ENCODE data around the gene TACR2.
A peak's percentile ranks its signal among the peaks of the same experiment; 100 is the strongest.

TACR2 gene

GRCh38 chr10:69419096-69419743 is 2.5 kb upstream of the TACR2 start:
- no peak for DNase-seq (ENCODE audit: low read depth)

- DNase-seq (ENCODE audit: low read depth) = no peak
These were observed 1.5 kb upstream of the TACR2 start for GRCh38 chr10:69418052-69418752.

GRCh38 chr10:69417542-69417941 is 824 bp upstream of the TACR2 start:
- DNase-seq (ENCODE audit: low read depth) = no peak

DNA sequence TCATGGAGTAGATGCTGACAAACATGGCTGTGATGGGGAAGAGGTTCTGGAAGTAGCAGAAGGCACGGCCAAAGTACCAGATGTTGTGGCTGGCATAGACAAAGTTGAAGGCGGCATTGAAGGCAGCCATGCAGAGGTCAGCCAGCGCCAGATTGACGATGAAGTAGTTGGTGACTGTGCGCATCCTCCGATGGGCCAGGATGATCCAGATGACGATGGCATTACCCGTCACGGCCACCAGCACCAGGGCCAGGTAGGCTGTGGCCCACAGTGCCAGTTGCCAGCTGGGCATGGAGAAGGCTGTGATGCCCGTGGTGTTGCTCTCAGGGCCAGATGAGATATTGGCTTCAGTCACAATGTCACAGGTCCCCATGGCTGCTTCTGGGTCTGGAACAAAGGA is 767 bp downstream of the TACR2 start:
- no peak for DNase-seq (ENCODE audit: low read depth)

DNA sequence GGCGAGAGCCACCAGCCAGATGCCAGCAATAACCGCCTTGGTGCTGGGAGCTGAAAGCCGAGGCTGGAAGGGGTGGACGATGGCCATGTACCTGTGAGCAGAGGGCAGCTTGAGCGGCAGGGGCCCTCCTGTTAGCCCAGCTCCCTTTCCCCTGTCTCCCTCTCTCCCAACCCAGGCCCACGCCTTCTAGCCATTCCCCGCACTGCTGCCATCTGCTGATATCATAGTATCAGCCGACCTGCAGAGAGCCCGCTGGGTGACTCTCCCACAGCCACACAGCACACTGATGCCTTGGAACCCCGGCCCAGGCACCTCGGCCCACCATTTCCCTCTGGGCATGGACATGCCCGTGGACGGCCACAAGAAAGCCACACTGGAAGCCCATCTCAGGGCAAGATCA is 1.7 kb downstream of the TACR2 start:
- no peak for DNase-seq (ENCODE audit: low read depth)

DNA sequence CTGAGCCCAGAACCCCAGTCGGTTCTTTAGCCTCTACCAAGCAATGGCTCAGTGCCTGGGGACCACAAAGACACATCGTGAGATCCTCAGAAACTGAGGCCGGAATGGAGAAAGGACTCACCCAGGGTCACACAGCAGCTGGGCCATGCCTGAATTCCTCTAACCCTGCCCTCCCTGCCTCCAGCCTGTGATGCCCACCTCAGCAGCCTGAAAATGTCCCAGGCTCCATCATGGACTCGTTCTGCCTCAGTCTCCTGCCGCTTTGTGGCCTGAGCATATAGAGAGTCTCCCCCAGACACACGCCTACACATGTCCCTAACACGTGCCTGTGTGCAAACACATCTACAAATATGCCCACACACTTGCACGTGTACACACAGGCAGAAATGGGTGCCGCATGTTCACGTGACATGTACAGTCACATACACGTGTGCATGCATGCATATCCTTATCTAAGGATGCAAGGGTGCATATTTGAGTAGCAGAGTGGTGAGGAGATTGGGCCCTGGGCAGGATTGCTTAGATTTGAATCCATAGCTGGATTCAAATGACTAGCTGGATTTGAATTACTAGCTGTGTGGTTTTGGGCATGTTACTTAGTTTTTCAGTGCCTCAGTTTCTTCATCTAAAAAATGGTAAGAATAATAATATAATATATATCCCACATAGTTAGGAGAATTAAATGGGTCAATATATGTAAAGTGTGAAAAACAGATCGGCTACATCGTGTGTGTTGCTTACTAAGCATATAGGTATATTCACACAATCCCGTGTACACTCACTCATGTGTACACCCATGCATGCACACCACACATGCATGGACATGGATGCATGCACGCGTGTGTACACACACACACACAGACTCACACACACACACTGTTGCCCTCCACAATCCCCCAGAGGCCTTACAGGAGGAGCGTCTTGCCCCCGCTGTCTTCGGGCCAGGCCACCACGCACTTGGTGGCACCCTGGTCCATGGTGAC is 2.4 kb downstream of the TACR2 start:
- DNase-seq (ENCODE audit: low read depth) = no peak

GRCh38 chr10:69413221-69413865 is 3.4 kb downstream of the TACR2 start:
- DNase-seq (ENCODE audit: low read depth) = peak; percentile 80

DNA sequence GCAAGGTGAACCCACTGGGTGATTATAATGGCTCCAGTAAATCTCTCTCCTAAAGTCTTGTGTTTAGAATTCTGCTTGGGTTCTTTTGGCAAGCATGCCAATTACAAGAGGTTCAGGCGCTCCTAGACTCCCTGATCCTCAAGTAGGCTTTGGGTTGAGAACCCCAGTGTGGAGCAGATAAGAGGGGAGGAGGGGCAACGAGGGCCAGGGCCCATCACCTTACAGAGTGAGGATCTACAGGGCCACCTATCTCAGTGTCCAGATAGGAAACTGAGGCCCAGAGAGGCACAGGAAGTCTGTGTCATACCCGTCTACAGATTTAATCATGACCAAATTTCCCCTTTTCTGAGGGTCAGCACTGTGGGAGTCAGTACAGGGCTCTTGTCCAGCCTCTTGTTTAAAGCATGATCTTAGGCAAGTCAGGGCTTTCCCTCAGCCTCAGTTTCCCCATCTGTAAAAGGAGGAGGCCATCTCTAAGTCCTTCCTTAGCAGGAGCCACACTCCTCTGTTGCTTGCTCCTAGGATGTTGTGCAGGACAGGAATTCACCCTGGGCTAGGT is 4.4 kb downstream of the TACR2 start:
- no peak for DNase-seq (ENCODE audit: low read depth)

DNA sequence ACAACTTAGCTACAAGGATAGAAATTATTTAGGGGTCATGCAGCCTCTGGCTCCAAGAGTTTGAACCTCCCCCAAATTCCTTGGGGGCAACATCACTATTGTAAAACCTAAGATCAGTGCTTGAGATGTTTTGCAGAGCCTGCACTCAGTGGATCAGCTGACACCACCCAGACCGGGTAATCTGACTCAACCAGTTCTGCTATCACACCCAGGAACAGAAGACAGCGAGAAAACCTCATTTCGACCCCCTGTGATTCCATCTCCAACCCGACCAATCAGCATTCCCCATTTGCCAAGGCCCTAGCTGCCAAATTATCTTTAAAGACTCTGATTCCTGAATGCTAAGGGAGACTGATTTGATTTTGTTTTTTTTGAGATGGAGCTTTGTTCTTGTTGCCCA is 5.2 kb downstream of the TACR2 start:
- DNase-seq (ENCODE audit: low read depth) = no peak

DNA sequence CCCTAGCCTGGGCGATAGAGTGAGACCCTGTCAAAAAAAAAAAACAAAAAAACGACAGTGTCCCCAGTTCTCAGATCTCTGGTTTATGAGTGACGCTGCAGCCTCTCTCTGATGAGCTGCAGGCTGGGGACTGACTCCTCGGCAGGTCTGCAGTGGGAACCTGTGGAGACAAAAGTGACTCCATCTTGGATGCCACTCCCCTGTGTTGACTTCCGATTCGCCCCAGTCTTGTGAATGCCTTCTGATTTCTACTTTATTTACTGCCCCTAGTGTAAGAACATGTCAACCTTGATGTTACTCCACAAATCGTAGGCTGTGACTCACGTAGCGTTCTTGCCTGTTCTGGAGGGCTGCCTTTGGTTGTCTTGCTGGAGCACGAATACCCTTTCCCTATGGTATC is 6.2 kb downstream of the TACR2 start:
- no peak for DNase-seq (ENCODE audit: low read depth)

- no peak for DNase-seq (ENCODE audit: low read depth)
These were observed 6.8 kb downstream of the TACR2 start for GRCh38 chr10:69409968-69410367.

DNA sequence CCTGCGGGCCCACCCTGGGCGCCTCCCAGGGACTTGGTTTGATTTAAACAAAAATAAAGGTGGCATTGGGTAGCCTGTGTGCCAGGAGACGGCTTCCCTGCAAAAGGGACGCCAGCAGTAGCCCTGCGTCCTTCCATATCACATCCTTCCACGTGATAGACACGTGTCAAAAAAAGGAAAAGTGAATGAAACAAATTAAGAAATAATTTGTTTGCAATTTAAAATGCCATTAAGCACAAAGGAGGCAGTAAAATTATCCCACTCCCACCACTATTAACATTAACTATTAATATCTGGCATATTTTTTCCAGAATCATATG is 7.6 kb downstream of the TACR2 start:
- no peak for DNase-seq (ENCODE audit: low read depth)

DNA sequence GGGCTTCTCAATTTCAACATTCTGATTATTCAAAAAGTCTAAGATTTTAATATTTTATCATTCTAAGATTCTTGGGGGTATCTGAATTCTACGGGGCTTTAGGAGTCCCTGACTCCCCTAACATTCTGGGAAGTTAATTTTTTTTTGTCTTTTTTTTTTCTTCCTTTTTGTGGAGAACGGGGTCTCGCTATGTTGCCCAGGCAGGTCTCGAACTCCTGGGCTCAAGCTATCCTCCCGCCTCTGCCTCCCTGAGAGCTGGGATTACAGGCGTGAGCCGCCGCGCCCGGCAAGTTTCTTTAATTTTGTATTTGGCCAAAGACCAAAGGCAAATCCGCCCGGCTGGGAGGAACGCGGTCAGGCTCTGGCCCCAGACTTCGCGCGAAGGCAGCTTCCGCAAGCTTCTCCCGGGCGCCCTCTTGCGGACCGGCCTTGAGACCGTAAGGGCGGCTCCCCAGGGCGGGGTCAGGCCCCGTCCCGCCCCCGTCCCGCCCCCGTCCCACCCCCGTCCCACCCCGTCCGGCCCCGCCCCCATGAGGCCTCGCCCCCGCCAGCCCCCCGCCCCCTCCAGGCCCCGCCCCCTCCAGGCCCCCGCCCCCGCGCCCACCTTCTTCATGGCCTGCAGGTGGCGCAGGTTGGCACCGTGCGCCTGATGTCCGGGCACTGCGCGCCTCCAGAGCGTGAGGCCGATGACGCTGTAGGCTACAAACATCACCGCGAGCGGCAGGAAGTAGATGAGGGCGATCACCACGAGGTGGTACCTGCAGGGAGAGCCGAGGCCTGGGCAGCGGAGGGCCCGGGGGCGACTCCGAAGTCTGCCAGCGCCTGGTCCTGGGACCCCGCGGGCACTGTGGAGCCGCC is 8.2 kb downstream of the TACR2 start:
- peak; percentile 95 for DNase-seq (ENCODE audit: low read depth)

DNA sequence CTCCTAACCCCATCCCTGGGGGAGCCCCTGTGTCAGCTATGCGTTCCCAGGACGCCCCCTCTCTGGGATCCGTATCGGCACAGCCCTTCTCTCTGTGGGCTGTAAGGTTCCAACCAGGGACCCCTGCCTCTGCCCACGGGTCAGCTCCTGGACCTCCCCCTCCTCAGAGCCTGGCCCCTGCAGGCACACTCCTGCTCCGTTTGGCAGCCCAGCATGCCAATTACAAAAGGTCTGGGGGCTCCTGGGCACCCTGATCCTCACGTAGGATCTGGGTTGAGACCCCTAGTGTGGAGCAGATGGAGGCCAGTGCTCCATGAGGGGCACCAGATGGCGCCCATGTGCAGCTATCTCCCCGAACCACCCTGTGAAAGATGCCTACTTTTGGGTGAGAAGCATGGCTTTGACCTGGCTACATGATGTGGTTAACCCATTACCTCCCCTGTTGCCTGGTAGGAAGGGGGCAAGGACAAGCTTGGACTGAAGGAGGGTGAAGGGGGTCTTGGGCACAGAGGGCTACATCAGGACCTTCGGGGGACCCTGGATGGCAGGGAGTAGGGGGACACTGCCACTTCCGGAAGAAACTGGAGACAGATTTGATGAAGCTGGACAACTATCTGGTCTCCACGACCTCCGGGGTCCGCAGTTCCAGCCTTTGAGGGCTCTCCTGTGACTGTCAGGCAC is 9.0 kb downstream of the TACR2 start:
- peak; percentile 56 for DNase-seq (ENCODE audit: low read depth)

DNA sequence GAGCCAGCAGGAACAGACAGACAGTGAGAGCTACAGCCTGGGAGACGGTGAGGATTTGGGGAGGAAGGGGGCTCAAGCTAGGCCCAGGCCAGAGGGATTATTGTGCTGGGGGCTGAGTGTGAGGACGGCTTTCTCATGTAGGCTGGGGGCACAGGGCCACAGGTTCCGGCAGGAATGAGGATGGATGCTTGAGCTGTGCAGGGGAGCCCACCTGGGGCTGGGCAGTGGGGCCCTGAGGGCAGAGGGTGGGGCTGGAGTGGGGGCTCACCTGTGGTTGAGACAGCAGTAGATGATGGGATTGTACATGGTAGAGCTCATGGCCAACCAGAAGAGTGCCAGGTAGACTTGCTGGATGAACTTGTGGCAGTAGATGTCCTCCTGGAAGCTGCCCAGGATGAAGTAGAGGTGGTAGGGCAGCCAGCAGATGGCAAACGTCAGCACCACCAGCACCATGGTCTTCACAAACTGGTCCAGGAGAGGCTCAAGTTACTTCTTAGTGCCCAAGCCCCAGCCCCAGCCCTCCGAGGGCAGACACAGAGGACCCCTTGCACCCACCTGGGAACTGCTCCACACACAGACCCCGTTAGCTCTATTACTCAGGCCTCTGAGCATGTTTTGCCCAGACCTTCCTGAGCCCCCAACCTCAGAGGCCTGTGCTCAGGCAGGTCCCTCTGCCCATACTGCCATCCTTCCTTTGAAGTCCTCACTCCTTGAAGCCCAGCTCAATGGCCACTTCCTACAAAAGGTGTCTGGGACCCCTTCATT is 9.7 kb downstream of the TACR2 start:
- no peak for DNase-seq (ENCODE audit: low read depth)

GRCh38 chr10:69406302-69406811 is 10.4 kb downstream of the TACR2 start:
- no peak for DNase-seq (ENCODE audit: low read depth)

DNA sequence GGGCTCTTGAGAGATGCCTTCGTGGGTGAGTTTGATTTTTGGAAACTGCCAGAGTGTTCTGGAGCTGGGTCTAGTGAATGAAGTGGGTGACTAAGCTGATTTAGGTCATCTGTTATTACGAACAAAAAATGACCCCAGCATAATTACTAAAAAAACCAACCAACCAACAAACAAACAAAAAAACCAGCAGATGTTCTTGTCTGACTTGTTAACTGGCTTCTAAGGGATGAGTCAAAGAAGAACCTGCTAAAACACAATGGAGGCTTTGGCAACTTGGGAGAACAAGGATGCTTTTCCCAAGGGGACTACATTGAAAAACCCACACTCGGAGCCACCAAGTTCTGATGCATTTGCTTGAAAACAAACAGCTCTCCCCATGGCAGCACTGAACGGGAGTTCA is 11.5 kb downstream of the TACR2 start:
- no peak for DNase-seq (ENCODE audit: low read depth)

DNA sequence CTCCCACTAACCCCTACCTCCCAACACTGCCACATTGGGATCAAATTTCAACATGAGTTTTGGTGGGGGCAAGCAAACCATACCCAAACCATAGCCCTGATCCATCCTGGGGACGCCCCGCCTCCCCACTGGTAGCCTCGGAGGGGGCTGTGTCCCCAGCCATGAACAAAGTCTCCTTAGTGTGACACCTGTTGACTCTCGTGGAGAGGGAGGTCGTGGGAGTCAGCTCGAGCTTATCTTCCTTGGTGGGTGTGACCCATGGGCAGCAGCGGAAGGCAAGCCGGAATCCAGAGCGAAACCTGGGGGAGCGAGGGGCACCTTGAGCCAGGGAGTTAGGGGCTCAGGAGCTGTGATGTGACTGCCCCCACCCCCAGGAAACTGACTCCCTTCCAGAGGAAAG is 11.9 kb downstream of the TACR2 start:
- no peak for DNase-seq (ENCODE audit: low read depth)

DNA sequence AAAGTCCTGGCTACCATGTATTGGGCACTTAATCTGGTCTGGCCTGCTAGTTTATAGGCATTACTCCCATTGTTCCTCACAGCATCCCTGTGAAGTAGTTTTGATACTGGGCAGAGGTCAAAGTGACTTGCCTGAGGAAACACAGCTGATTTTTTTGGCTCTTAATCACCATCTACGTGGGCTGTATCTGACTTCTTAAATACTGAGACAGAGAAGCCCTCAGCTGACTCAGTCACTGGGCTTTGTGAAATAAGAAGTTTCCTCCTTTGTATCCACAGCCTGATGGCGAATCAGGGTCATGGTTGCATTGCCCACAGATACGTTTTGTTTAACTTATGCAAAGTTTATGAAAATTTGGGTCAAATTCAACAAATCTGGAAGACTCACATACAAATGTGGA is 13.2 kb downstream of the TACR2 start:
- DNase-seq (ENCODE audit: low read depth) = peak; percentile 74

DNA sequence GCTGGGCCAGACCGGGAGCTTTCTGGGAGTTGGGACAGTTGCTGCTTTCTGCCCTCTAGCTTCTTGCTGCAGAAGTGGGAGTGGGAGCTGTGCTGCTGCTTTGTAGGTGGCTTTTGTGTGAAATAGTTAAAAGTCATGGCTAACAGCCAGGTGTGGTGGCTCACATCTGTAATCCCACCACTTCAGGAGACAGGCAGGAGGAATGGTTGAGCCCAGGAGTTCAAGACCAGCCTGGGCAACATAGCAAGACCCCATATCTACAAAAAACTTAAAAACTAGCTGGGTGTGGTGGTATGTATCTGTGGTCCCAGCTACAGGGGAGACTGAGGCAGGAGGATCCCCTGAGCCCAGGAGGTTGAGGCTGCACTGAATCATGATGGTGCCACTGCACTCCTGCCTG is 13.7 kb downstream of the TACR2 start:
- no peak for DNase-seq (ENCODE audit: low read depth)

Data from ELR (cell line).